ENCODE results near the gene MYBPC2.

DNA sequence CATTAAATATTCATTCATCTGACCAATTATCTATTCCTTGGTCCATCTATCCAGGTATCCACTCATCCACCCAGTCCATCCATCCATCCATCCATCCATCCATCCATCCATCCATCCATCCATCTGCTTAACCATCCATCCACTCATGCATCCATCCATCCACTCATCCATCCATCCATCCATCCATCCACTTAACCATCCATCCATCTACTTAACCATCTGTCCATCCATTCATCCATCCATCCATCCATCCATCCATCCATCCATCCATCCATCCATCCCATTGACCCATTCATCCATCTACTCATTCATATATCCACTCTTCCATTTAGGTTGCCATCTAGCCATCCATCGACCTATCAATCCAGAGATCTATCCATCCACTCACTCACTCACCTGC, 11.4 kb downstream of the MYBPC2 start:
- no peak for TF ChIP-seq POLR2A (IDR thresholded peaks at IDR 0.05)
- no peak for TF ChIP-seq CTCF (IDR thresholded peaks at IDR 0.05)

Measured in thyroid gland (tissue), 4 donors.